BE2C (cell line): Measurements from ENCODE around the gene AZGP1.
A peak's percentile ranks its signal among the peaks of the same experiment; 100 is the strongest.

Experiments used
- DNase-seq: peaks from one replicate; pipeline ENCODE4 v3.0.0-alpha.2; 2020
- H3K27me3 ChIP-seq: fragments of 250-450 bp; sonication (Bioruptor Pico); 2 replicates; pipeline ENCODE4 v1.5.1; 2020; ENCODE audit warnings: mild to moderate bottlenecking
- H3K36me3 ChIP-seq: fragments of 250-450 bp; sonication (Bioruptor Pico); 2 replicates; pipeline ENCODE4 v1.5.1; 2020; ENCODE audit warnings: mild to moderate bottlenecking
- H3K4me1 ChIP-seq: fragments of 250-450 bp; sonication (Bioruptor Pico); 2 replicates; pipeline ENCODE4 v1.5.1; 2020
- H3K4me3 ChIP-seq: 2 replicates; pipeline ENCODE4 v1.5.1; 2011; ENCODE audit warnings: low read depth, low read length
- H3K9me3 ChIP-seq: fragments of 250-450 bp; sonication (Bioruptor Pico); 2 replicates; pipeline ENCODE4 v1.5.1; 2020
- CTCF ChIP-seq: IDR thresholded peaks from 2 replicates; pipeline ENCODE4 v1.5.1; 2012; ENCODE audit warnings: mild to moderate bottlenecking, low read depth, low read length

Gene AZGP1

GRCh38 chr7:99927536-99927935 lies 48.3 kb downstream of the AZGP1 start:
- TF ChIP-seq CTCF = no peak
- DNase-seq = no peak
- Histone ChIP-seq H3K36me3 (no peaks in the 10 kb centered on the region), H3K4me3 (no peak overlapping the region), H3K4me1 (no peaks in the 10 kb centered on the region), H3K9me3 (no peaks in the 10 kb centered on the region), H3K27me3 (peaks cover 14% of the 10 kb centered on the region; the same call in 1 of the 2 replicates)

GRCh38 chr7:99926321-99926720 lies 49.5 kb downstream of the AZGP1 start:
- no peaks in the 10 kb centered on the region for H3K36me3 ChIP-seq
- H3K4me3 ChIP-seq = no peak overlapping the region
- no peaks in the 10 kb centered on the region for H3K9me3 ChIP-seq
- no peaks in the 10 kb centered on the region for H3K4me1 ChIP-seq
- peaks cover 14% of the 10 kb centered on the region; the same call in 1 of the 2 replicates for H3K27me3 ChIP-seq
- DNase-seq = no peak
- no peak for TF ChIP-seq CTCF

GRCh38 chr7:99923200-99923599 lies 52.6 kb downstream of the AZGP1 start:
- Histone ChIP-seq H3K9me3 (no peaks in the 10 kb centered on the region), H3K27me3 (peaks cover 9% of the 10 kb centered on the region; the same call in 1 of the 2 replicates), H3K4me3 (no peak overlapping the region), H3K4me1 (no peaks in the 10 kb centered on the region), H3K36me3 (peaks cover 2% of the 10 kb centered on the region; the same call in 1 of the 2 replicates)
- no peak for TF ChIP-seq CTCF
- DNase-seq = no peak

- H3K36me3 ChIP-seq = peaks cover 8% of the 10 kb centered on the region
- H3K27me3 ChIP-seq = no peaks in the 10 kb centered on the region; the same call in 1 of the 2 replicates
- no peaks in the 10 kb centered on the region for H3K9me3 ChIP-seq
- peak overlapping the region; percentile 81 for H3K4me3 ChIP-seq
- no peak for TF ChIP-seq CTCF
- no peak for DNase-seq
- no peaks in the 10 kb centered on the region; the same call in 1 of the 2 replicates for H3K4me1 ChIP-seq
Observed at GRCh38 chr7:99920149-99920548, 55.7 kb downstream of the AZGP1 start.

GRCh38 chr7:99919814-99920112 lies 56.1 kb downstream of the AZGP1 start:
- no peaks in the 10 kb centered on the region for H3K9me3 ChIP-seq
- peaks cover 8% of the 10 kb centered on the region for H3K36me3 ChIP-seq
- no peaks in the 10 kb centered on the region; the same call in 1 of the 2 replicates for H3K27me3 ChIP-seq
- no peaks in the 10 kb centered on the region; the same call in 1 of the 2 replicates for H3K4me1 ChIP-seq
- peak overlapping the region; percentile 81 for H3K4me3 ChIP-seq
- no peak for DNase-seq
- no peak for TF ChIP-seq CTCF

GRCh38 chr7:99918959-99919813 lies 56.6 kb downstream of the AZGP1 start, which contains the start of gene TRIM4:
TRIM4 (minus strand) TSS chr7:99919530; CDS start chr7:99919401, 129 bp downstream.
- peaks cover 8% of the 10 kb centered on the region for H3K36me3 ChIP-seq
- TF ChIP-seq CTCF = no peak
- peak; percentile 86 for DNase-seq
- H3K9me3 ChIP-seq = no peaks in the 10 kb centered on the region
- H3K4me3 ChIP-seq = peak within 1 kb of the TSS; percentile 81
- H3K27me3 ChIP-seq = no peaks in the 10 kb centered on the region; the same call in 1 of the 2 replicates
- H3K4me1 ChIP-seq = no peaks in the 10 kb centered on the region; the same call in 1 of the 2 replicates
